GM11168 (cell line): Measurements from ENCODE around the gene CYB561D1.

Experiments
- in situ Hi-C: fragments of 300-500 bp; cut with MboI; formaldehyde crosslinking; loops from one replicate; pipeline ENCODE4 v1.12.0; 2022; ENCODE audit warnings: low sequenced_read_pairs; ENCODE audit not compliant: unreplicated experiment

The CYB561D1 gene

GRCh38 chr1:109499081-109499480 lies 5.2 kb downstream of the CYB561D1 start:
- in situ Hi-C loops = loop anchor here (5.0 kb wide), 1 partner anchor 33 kb away; no protein-coding TSS in a partner anchor

- in situ Hi-C loops = loop anchor here (5.0 kb wide), 1 partner anchor 32 kb away; no protein-coding TSS in a partner anchor
Measured at GRCh38 chr1:109499661-109500536, 6.0 kb downstream of the CYB561D1 start.

- in situ Hi-C loops = no loop called here
Measured at GRCh38 chr1:109500941-109501381, 7.1 kb downstream of the CYB561D1 start.

- in situ Hi-C loops = no loop called here
Measured at GRCh38 chr1:109501644-109502363, 7.9 kb downstream of the CYB561D1 start.

- in situ Hi-C loops = no loop called here
Measured at GRCh38 chr1:109502364-109502851, 8.5 kb downstream of the CYB561D1 start.

- in situ Hi-C loops = no loop called here
Measured at GRCh38 chr1:109503935-109504334, 10.0 kb downstream of the CYB561D1 start.

GRCh38 chr1:109504974-109505373 lies 11.1 kb downstream of the CYB561D1 start:
- in situ Hi-C loops = no loop called here

- in situ Hi-C loops = no loop called here
Measured at GRCh38 chr1:109508001-109508872, 14.3 kb downstream of the CYB561D1 start.

GRCh38 chr1:109508873-109509175 lies 14.9 kb downstream of the CYB561D1 start:
- in situ Hi-C loops = no loop called here

GRCh38 chr1:109509176-109510134 lies 15.6 kb downstream of the CYB561D1 start, which contains the start of gene AMIGO1:
Gene AMIGO1 (minus strand): TSS chr1:109509727. CDS start chr1:109508912, 815 bp downstream.
- in situ Hi-C loops = no loop called here

- in situ Hi-C loops = no loop called here
Measured at GRCh38 chr1:109513110-109513710, 19.3 kb downstream of the CYB561D1 start.

- in situ Hi-C loops = no loop called here
Measured at GRCh38 chr1:109514846-109515245, 21.0 kb downstream of the CYB561D1 start.

- in situ Hi-C loops = no loop called here
Measured at GRCh38 chr1:109516872-109517271, 23.0 kb downstream of the CYB561D1 start.

- in situ Hi-C loops = no loop called here
Measured at GRCh38 chr1:109517337-109517736, 23.4 kb downstream of the CYB561D1 start.

- in situ Hi-C loops = no loop called here
Measured at GRCh38 chr1:109521002-109521951, 27.4 kb downstream of the CYB561D1 start.

GRCh38 chr1:109522026-109522425 lies 28.1 kb downstream of the CYB561D1 start:
- in situ Hi-C loops = no loop called here

- in situ Hi-C loops = no loop called here
Measured at GRCh38 chr1:109523706-109524105, 29.8 kb downstream of the CYB561D1 start.
